ENCODE measurements around the gene ANK3. TPM values are rescaled to one million over a fixed set of nuclear protein-coding genes. Genes with fewer than 3 reads are reported as not detected.
A peak's percentile ranks its signal among the peaks of the same experiment; 100 is the strongest.

ANK3 gene
- total and polyA plus RNA-seq, 7 donors, result 10.8 to 86.7 (median 42.5) TPM

DNA sequence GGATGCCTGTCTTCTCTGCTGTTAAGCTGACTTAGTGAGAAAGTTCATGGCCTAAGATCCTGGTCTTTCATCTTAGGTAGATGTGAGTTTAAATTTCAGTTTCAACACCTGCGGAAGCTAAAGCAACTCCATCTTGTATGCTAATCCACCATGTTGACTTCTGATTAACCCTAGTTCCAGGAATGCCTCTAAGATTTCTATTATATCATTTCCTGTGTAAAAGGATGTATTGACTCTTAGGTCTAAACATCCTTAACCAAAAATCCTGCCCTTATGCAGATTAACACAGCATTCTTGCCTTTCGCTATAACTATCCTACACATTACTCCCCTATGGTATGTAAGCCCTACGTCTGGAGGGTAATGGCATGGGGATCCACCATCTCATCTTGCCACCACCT lies 388.9 kb downstream of the ANK3 start:
- no peak for DNase-seq
- no peak overlapping the region for H3K4me3 ChIP-seq
- intact Hi-C loops (cut with DNase I), result no loop called here
- H3K27ac ChIP-seq, result no peak overlapping the region
- TF ChIP-seq EP300 (IDR thresholded peaks at IDR 0.05) (no peak), POLR2AphosphoS5 (IDR thresholded peaks at IDR 0.05) (no peak), POLR2A (IDR thresholded peaks at IDR 0.05) (no peak), CTCF (IDR thresholded peaks at IDR 0.05) (no peak)
- WGBS, 2 donors, result 93 to 96% methylated on average over 3 of the region's 3 CpGs
- H3K9me3 ChIP-seq, result no peaks in the 10 kb centered on the region
- no peaks in the 10 kb centered on the region for H3K27me3 ChIP-seq
- no peaks in the 10 kb centered on the region for H3K36me3 ChIP-seq
- H3K4me1 ChIP-seq, result no peaks in the 10 kb centered on the region

DNA sequence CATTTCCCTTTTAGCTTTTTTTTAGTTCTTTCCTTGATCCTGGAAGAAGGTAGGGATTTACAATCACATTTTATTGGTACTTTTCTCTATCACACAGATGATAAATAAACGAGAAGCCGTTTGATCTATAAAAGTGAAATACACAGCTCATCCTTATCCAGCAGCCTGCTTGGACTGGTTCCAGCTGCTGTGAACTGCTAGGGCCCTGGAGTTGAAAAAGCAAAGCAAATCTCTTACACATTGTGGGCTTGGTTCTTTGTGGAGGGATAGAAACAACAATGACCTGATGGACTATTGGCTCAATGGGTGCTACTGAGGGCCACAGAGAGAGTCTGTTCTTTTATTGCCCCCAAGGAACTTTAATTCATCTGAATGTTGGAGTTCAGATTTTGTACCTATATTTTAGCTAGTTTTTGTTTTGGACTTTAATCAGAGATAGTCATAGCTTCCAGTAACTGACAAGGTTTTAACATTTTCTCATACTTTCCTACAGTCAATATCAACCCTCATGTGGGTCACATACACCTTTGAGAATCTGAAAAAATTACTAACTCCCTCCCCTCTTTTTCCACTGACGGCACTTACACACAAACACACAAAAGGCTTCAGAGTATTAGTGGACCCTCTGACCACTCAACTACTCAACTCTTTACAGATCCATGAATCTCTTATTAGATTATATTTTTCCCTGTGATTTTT lies 391.7 kb downstream of the ANK3 start:
- intact Hi-C loops (cut with DNase I), result no loop called here
- Histone ChIP-seq H3K9me3 (no peaks in the 10 kb centered on the region), H3K4me1 (no peaks in the 10 kb centered on the region), H3K4me3 (no peak overlapping the region), H3K27ac (no peak overlapping the region), H3K27me3 (no peaks in the 10 kb centered on the region), H3K36me3 (no peaks in the 10 kb centered on the region)
- no peak for TF ChIP-seq POLR2A (IDR thresholded peaks at IDR 0.05)
- no peak for TF ChIP-seq EP300 (IDR thresholded peaks at IDR 0.05)
- no peak for TF ChIP-seq CTCF (IDR thresholded peaks at IDR 0.05)
- no peak for TF ChIP-seq POLR2AphosphoS5 (IDR thresholded peaks at IDR 0.05)
- no peak for DNase-seq
- WGBS, 2 donors, result 36 to 63% methylated on average over 3 of the region's 3 CpGs

GRCh38 chr10:59995862-59996261 lies 393.8 kb downstream of the ANK3 start:
- no peaks in the 10 kb centered on the region for H3K36me3 ChIP-seq
- H3K27me3 ChIP-seq, result no peaks in the 10 kb centered on the region
- H3K9me3 ChIP-seq, result no peaks in the 10 kb centered on the region
- intact Hi-C loops (cut with DNase I), result no loop called here
- no peak overlapping the region for H3K27ac ChIP-seq
- no peak overlapping the region for H3K4me3 ChIP-seq
- no peak for DNase-seq
- TF ChIP-seq POLR2AphosphoS5 (IDR thresholded peaks at IDR 0.05) (no peak), CTCF (IDR thresholded peaks at IDR 0.05) (no peak), EP300 (IDR thresholded peaks at IDR 0.05) (no peak), POLR2A (IDR thresholded peaks at IDR 0.05) (no peak)
- H3K4me1 ChIP-seq, result peaks cover 0 to 13% (median 8%) of the 10 kb centered on the region in 4 donors

DNA sequence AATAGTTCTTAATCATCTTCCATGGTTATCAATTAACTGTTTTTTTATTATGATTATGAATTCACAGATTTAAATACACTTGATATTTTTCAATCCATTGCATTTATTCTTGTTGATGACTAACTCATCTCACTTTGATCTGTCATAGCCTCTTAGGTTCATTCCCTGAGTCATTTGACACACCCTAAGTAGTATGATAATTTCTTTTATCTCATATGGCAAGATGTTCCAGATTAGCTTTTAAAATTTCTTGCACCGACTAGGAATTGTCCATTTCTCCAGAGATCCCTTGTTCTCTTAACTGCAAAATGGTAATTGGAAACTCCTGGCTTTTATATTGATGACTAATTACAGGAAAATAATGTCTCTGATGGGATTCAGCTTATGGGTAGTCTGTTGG lies 395.7 kb downstream of the ANK3 start:
- Histone ChIP-seq H3K4me1 (peaks cover 0 to 13% (median 8%) of the 10 kb centered on the region in 4 donors), H3K4me3 (no peak overlapping the region), H3K27ac (no peak overlapping the region), H3K9me3 (no peaks in the 10 kb centered on the region), H3K36me3 (no peaks in the 10 kb centered on the region), H3K27me3 (no peaks in the 10 kb centered on the region)
- WGBS, 2 donors, result 51 to 74% methylated on average over 1 of the region's 1 CpG
- intact Hi-C loops (cut with DNase I), result no loop called here
- TF ChIP-seq EP300 (IDR thresholded peaks at IDR 0.05) (no peak), POLR2AphosphoS5 (IDR thresholded peaks at IDR 0.05) (no peak), CTCF (IDR thresholded peaks at IDR 0.05) (no peak), POLR2A (IDR thresholded peaks at IDR 0.05) (no peak)
- no peak for DNase-seq

- H3K27ac ChIP-seq, result peak overlapping the region in 3 of 4 donors; percentile 30 to 57 (median 41)
- no peak for TF ChIP-seq EP300 (IDR thresholded peaks at IDR 0.05)
- no peak for TF ChIP-seq POLR2A (IDR thresholded peaks at IDR 0.05)
- peak in 2 of 4 donors; percentile 44 to 47 for TF ChIP-seq POLR2AphosphoS5 (IDR thresholded peaks at IDR 0.05)
- peak; percentile 71 for DNase-seq
These were observed 398.0 kb downstream of the ANK3 start for GRCh38 chr10:59991661-59992060.

More at GRCh38 chr10:59991661-59992060, 398.0 kb downstream of the ANK3 start:
- intact Hi-C loops (cut with DNase I), result no loop called here
- Histone ChIP-seq H3K4me3 (peak overlapping the region in 1 of 4 donors; percentile 5), H3K36me3 (no peaks in the 10 kb centered on the region), H3K9me3 (no peaks in the 10 kb centered on the region), H3K27me3 (no peaks in the 10 kb centered on the region), H3K4me1 (peaks cover 0 to 13% (median 8%) of the 10 kb centered on the region in 4 donors)
- WGBS, 2 donors, result 3 to 10% methylated on average over 3 of the region's 3 CpGs

All from sigmoid colon (tissue), 7 donors.